Midbrain (tissue), 1 donor: ENCODE results near the gene ZBTB20.

Experiments used
- DNase-seq: peaks from one replicate; lab custom pipeline; 2025; lab: John Stamatoyannopoulos, UW

Gene ZBTB20

DNA sequence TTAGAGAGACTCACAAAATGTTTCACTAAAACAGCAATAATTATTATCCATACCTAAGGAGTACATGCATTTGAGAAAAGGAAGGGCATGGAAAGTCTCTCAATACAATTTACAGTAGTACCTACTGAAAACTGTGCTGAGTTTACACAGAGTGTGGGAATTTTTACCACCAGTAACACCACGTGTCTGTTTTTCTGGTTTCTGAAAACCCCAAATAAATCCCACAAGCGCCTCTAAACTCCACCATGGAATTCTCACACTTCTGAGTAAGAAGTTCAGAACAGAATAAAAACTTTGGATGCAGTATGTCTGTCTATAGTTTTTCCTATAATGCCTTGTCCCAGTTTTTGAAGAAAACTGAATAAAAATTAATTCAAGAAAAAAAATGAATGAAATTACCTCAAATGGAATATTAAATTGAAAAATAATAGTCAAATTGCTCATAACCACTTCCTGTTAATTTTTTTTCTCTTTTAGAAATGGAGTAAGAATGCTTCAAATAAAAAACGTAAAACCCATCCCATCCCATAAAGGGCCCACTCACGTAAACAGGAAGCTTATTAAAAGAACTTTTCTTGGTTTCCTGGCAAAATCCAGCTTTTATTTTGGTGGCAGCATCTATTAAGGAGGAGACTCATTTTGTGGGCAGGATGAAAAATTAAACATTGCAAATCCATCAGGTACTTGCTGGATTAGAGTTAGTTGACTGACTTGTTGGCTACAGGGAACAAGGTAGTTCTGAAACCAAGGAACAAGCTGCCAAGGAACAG is 475.2 kb downstream of the ZBTB20 start:
- no peak for DNase-seq

DNA sequence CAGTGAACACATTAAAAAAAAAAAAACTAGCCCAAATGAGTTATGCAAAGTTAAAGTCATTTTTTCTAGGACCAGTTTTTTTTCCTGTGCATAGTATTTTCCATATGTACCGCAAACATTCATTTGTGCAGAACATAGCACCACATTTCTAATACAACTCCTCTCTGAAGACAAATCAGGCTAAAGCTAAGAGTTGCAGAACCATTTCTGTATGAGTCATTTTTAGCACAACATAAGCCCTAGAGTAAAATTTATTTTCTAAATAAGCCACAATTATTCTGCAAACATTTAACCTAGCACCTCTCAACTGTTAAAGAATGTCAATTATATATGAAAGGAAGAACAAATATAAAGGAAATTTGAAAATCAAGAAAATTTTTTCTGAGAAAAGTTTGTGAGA is 477.5 kb downstream of the ZBTB20 start:
- no peak for DNase-seq

DNA sequence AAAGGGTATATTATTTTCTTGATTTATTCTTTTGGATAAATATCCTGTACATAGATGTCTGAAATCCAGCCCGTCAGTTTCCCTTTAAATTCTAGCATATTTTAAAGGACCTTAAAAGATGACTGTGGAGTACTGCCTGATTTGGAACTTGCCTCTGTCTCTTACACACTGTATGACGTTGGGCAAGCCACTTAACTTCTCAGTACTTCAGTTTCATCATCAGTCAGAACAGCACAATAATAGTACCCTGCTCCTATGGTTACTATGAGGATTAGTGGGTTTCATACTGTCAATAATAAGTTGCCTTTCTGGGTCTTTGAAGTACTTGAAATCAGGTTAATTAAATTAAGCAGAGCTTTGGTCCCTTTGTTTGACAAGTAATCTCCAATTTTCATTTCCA is 479.0 kb downstream of the ZBTB20 start:
- no peak for DNase-seq

DNA sequence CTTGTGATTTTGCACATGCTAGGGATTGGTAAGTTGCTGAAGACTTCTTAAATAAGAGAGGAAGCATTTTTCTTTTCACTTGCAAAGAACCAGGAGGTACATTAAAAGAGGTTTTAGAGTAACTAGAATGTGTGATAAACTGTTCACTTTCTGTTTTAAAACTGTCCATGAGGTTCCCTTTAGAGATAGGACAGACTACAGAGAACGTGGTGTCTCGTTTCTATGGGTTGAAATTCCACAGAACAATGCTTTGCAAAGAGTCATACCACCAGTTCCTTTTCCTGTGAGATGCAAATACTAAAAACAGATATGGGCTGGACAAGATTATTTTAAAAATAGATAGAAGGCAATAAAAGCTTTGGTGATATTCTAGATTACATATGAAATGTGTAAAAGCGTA is 480.5 kb downstream of the ZBTB20 start:
- no peak for DNase-seq

DNA sequence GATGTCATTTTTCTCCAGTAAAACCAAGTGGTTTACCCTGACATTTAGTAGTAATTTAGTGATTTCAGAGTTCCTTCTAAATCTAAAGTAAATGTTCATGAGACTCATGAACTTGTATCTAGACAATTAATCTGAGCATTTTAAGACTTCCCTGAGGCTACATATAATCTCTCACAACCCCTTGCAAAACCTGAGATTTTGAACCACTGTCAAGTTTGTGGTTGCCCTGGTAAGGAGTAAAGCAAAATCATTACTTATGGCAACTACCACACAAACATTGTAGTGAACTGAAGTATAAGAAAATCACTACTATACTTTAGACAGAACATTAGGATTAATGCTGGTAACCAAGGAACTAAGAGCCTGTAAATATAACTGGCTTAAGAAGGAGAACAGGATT is 483.1 kb downstream of the ZBTB20 start:
- no peak for DNase-seq

DNA sequence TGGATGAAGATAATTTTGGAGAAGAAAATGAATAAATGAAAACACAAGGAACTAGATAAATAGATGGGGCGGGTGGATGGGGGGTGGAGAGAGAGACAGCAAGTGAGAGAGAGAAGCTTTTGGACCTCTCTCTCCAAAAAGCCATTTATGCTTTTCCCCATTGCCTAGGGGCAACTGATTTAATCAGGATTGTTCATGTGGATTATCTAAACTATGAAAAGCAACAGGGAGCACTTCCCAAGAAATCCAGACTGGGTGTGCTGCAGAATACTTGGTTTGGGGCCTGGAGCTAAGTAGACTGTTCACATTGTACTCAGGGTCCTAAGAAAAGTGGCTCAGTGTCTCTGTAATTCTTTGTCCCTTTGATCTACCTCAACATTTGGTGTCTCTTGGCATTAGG is 486.3 kb downstream of the ZBTB20 start:
- DNase-seq, result no peak

DNA sequence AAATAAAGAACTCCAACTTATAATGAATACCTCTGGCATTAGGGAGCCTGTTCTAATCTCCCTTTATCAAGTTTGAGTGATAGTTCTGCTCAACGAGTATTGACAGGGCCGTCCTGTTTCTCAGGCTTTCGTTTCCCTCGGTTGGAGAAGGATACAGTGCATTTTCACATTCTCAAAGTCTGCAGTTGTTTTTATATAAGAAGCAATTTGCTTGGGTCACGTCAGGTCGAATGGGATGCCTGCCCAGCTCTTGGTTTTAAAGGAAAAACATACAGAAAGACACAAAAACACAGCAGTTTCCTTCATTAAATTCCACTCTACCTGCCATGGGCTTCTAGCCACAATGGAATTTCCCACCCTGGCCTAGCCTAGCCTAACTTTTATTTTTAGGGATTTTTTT is 487.0 kb downstream of the ZBTB20 start:
- peak; percentile 10 for DNase-seq

DNA sequence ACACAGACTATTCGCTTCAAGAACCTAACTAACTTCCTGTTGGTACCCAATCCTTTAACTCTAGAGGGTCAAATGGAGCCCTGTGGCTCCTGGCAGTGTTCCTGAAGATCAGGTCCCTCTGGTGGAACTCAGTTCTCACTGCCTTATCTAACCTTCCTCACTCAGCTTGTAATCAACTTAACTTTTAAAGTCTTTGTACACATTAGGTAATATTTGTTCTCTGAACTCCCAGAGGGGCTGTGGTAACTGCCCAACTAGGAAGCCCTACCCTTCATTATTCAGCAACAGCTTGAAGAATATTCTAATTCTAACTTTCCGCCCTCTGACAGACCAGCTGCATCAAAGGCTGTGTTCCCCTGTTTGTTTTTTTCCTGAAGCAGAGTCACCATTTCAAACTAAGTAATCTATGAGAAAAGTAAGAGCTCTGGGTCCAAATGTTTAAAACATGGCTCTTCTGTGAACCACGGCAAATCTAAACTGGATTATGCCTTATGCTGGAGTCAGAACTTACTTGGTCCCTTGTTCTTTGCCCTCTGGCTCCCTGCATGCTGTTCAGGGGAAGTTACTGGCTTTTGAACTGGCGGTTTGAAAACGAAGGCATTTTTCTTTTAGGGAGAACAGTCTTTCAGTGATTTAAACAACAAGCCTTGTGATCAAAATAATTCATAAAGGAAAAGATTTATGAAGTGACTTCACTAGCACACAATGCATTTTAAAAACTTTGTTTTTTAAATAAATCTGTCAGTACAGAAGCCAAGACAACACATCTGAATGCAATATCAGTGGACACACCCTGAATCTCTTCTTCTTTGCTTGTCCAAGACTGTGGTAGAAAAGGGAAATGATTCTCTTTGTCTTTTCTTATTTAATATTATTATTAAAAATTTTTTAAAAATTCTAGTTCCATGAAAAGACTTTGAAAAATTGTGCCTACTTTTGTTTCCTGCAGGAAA is 487.7 kb downstream of the ZBTB20 start:
- no peak for DNase-seq

DNA sequence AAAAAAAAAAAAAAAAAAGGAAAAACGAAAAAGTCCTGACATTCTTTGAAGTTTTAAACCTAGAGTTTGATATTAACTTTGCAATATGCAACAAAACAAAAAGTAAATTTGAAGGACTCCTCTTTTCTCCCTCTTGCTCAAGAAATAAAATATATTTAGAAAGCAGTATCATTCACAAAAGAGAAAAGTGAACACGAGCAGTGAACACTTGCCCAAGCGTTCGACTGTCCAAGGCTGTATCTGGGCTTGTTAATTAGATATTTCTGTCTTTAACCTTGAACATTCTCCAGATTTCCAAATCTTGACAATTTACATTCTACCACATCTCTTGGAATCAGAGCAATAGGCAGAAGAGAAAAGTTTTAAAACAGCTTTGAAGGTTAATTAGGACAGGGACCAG is 495.5 kb downstream of the ZBTB20 start:
- no peak for DNase-seq

DNA sequence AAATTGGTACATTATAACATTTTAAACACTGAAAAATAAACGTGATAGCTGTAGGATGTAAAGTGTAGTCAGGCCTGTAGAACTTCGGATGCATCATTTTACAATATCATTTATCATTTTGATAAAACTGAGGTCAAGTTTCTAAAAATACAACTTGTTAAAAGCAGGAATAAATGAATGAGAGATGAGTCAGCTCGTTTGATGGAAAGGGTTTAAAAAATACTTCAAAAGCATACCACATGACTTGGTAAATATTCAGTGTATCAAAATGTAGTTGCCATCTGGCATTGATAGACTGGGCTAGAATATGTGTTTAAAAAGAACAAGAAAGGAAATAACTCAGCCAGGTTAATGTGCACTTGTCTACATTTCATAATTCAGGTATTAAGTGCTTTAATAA is 496.3 kb downstream of the ZBTB20 start:
- no peak for DNase-seq

DNA sequence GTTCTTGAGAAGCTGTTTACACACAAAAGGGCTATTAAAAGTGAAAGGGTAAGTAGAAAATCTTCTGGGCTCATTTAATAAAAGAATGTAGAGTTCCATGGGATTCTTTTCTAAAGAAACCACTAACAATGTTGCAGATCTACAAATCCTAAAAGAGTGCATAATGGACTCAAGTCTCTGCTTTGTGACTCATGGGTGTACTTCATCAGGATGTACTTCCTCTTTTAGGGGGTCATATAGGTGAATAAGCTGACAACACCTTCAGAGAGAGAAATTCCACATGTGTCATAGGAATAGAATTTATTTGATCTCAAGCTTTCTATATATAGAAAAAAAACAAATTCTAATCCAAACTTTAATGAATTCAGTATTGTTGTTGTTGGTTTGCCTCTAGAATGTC is 497.8 kb downstream of the ZBTB20 start:
- DNase-seq, result no peak

DNA sequence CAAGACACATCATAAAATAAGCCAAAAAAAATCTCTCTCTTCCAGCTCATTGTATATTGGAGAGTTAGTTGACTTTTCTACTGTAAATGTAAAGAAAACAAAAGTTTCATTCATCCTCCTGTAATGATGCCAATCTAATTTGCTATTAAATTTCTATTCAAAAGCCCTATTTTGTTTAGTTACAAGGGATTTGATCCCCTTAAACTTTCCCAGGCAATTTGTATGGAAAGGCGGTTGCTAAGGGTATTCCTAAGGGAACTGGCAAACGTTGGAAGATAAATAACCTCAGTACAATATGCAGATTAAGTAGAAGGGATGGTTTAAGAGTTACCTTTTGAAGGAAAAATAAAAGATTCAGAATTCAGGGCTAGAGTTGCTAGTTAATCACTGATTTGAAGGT is 500.6 kb downstream of the ZBTB20 start:
- no peak for DNase-seq

DNA sequence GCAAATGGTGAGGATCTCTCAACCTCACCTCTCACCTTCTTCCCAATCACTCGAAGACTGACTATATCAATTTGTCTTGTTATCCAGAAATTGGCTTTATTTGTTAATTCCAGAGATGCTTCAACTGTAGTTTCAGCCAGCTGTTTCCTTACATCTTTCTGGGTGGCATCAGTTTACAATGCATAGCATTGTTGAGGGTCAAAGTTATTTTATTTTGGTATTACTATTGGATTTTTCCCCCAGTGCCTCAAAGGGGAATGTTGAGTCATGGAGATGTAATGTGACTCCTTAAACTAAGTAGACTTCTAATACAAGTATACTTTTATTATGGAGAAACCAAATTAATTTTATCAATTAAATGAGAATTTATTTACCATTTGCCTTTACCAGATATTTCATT is 501.7 kb downstream of the ZBTB20 start:
- no peak for DNase-seq

DNA sequence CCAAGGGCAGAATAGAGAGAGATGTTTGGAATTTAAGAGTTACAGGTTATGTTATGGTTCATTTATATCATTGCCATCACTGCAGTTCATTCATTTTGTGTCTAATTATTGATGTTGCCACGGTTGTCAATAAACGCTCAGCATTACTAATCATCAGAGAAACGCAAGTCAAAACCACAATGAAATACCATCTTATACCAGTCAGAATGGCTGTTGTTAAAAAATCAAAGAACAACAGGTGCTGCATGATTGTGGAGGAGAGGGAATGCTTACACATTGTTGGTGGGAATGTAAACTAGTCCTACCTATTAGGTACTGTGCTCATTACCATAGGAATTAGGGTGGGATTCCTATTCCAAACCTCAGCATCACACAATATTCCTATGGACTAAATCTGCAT is 502.7 kb downstream of the ZBTB20 start:
- DNase-seq, result no peak

DNA sequence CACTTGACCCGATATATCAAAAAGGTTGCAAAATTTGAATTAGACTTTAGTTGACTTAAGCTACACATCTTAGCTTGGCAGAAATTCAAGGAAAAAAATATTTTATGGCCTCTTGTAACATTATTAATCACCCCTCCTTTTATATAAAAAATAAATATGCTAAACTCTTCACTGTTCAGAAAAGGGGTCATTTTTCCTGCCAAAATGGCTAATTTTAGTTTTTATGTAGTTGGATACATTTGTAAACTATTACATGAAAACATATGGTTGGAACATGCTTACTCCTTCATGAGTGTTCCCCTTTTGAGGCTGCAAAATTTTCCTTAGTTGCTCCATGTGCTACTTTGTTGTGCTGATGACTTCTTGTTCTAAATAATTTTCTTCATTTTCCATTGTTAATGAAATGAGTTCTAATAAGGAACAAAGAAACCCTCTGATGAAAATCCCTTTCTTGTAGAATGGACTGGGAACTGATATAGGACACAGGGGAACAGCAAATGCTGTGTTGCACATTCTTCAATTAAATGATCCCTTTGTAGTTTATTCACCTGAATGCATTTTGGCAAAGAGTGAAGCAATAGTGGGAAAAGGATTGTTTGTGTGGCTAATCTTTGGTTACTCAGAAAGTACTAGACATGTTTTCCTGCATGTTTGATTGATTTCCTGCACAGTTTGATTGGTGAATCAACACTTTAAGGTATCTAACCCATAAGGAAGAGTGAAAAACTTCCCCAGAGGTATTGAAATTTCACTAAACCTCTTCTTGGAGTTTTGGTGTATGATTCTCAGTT is 503.9 kb downstream of the ZBTB20 start:
- DNase-seq, result no peak

DNA sequence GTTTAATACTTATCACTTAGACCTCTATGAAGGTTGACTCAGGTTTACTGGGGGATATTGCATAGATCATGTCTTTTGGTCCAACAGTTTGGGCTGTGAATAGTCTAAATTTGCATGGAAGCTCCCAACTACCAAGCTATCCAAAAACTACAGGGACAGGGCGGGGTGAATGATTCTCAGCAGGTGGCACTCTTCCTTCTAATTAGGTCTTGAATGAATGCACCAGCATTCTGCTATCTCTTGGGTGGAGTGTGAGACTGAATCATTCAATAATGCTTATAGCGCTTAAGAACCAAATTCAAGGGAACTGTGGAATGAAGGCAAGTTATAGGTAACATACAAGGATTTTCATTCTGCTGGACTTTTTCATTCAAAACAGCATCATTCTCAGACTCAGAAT is 507.0 kb downstream of the ZBTB20 start:
- no peak for DNase-seq

DNA sequence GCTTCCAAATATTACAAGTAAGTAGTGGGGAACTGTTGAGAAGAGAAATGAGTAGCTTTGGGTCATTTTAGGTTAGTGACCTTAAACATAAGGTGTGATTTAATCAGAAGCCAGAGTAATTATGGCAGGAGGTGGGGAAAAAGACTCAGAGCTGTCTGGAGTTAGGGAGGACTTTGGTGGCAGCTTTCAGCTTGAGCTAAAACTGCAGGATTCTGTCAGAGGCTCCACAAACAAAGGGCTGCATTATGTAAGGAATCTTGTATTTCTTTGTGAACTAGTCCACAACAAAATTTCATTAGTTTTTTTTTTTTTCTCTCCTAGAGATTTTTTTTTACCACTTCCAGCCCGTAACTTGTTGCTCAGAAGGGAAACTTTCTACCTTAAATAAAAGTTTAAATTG is 507.9 kb downstream of the ZBTB20 start:
- peak; percentile 20 for DNase-seq

DNA sequence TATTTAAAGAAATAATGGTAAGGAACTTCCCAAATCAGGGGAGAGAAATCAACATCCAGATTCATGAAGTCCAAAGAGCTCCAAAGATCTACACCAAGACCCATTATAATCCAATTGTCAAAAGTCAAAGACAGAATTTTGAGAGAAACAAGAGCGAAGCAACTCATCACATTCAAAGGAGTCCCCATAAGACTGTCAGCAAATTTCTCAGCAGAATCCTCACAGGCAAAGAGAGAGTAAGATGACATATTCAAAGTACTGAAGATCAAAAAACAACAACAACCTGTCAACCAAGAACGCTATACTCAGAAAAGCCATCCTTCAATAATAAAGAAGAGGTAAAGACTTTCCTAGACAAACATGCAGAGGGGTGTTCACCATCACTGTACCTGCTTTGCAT is 511.2 kb downstream of the ZBTB20 start:
- DNase-seq, result no peak

DNA sequence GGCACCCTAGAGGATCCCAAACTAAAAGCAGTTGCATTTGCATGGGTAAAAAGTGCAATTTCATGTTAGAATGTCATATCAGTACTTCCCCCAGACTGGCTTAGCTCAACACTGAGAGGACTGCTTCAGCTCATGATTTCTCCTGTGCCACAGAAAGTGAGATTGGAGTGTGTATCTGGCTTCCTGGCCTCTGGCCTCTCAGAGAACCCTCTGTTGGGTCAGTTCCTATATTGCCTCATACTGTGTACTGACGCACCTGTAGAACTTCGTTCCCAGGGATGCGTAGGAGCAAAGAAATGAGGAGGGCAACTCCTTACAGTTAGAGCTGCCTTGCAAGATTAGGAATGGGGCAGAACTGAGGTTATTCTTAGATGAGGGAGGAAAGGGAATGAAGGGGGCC is 512.5 kb downstream of the ZBTB20 start:
- no peak for DNase-seq

DNA sequence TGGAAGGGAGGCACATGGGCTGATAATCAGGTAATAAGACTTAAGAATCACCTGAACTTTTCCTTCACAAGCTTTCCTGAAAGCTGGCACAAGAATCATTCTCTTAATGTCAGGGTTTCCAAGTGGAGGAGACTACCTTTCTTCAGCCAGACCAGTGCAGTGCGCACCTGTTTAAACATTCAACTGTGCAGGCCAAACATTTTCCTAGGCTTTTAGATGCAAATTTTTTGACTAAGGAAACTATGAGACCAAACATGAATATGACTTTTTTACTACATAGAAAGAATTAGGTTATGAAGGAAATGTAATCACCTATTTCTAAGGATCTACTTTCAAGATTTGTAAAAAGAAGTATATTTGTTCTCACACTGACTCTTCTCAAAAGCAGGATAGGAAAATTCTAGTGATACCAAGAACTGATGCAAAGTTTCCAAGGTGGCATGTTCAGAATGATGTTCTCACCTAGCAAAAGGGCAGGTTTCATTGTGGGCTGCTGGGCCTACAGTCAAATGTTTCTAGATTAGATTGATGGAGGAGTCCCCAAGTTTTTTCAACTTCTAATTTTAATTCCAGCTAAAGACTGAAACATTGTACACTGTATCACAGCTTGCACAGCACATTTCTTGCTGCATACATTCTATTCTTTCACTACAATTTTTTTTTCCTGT is 514.2 kb downstream of the ZBTB20 start:
- DNase-seq, result no peak

DNA sequence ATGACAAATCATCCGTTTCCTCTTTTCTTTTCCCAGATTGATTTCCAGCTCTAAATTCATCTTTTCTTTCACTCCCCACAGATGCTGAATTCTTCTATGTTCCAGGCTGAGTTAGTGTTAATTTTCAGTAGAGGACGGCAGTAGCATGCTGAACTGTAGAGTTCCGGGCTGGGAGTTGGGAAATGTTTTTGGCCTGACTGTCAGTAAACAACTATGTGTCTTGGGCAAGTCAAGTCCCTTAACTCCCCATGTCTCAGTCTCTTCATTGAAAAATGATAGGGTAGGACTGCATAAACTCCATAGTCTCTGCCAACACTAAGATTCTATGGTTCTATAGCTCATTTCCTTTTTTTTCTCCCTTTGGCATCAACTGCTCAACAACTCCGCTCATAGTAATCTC is 519.3 kb downstream of the ZBTB20 start:
- no peak for DNase-seq

DNA sequence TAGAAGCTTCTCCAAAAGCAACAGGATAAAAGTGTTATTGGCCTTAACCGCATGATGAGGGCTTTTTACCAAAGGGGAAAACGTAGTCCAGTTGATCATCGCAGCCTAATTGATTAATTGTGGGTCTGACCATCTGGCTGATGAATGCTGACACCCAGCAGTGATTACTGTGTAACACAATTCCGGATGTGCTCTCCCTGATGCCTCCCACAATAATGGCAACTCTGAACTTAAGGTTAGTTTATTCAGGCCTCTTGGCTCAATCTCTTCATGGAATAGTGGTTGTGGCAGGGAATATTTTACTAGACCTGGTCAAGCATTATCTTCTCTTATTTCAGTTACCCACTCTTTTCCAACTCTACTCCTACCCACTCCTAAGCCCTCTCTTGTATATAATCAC is 520.3 kb downstream of the ZBTB20 start:
- no peak for DNase-seq
